PC-3 (cell line): ENCODE measurements around the gene LMOD1. TPM values are rescaled to one million over a fixed set of nuclear protein-coding genes. Genes with fewer than 3 reads are reported as not detected.
"Not testable (repeated sequence)": the region's sequence is repeated elsewhere in the genome, so short reads cannot be mapped to it uniquely, and the experiment has no call there.

ENCODE experiments used
- ATAC-seq: fragments of 200-7000 bp; cut with Tn5 transposase; 2 replicates; pipeline ENCODE4 v1.9.1; 2020; ENCODE audit warnings: mild to moderate bottlenecking, moderate library complexity
- BruUV-seq: library from RNA; stranded (reverse); fragments of 400-500 nt; replicated peaks from 2 replicates; lab custom pipeline; 2021; lab: Mats Ljungman, UMichigan
- CTCF ChIA-PET: fragments of 300-600 bp; sonication (Branson Sonifier 250); formaldehyde crosslinking; loops from one replicate; lab custom pipeline; 2022; ENCODE audit warnings: antibody characterized with exemption; lab: Charles Lee
- POLR2A ChIA-PET: fragments of 300-600 bp; sonication (Branson Sonifier 250); formaldehyde crosslinking; loops from one replicate; lab custom pipeline; 2022; ENCODE audit warnings: antibody characterized with exemption; ENCODE audit not compliant: unreplicated experiment; lab: Charles Lee
- DNase-seq: peaks from one replicate; pipeline ENCODE4 v3.0.0-alpha.2; 2015
- H2AFZ ChIP-seq: fragments of 300-600 bp; sonication (generic); 2 replicates; pipeline ENCODE4 v1.6.0; 2016; ENCODE audit warnings: antibody characterized with exemption, low read length
- H3F3A ChIP-seq: fragments of 300-600 bp; sonication (generic); one replicate; pipeline ENCODE4 v1.6.0; 2017; ENCODE audit warnings: antibody characterized with exemption, low read length, control low read depth, mild to moderate bottlenecking; ENCODE audit not compliant: unreplicated experiment
- H3K27ac ChIP-seq: fragments of 300-600 bp; sonication (generic); 2 replicates; pipeline ENCODE4 v1.5.1; 2016; ENCODE audit warnings: mild to moderate bottlenecking, low read length
- H3K27me3 ChIP-seq: fragments of 300-600 bp; sonication (generic); 2 replicates; pipeline ENCODE4 v1.6.1; 2016; ENCODE audit warnings: low read length, mixed read lengths
- H3K36me3 ChIP-seq: fragments of 300-600 bp; sonication (generic); 2 replicates; pipeline ENCODE4 v1.6.1; 2016; ENCODE audit warnings: low read depth, mixed run types, low read length, mixed read lengths
- H3K4me1 ChIP-seq: fragments of 300-600 bp; sonication (generic); 2 replicates; pipeline ENCODE4 v1.5.1; 2016; ENCODE audit warnings: low read length; ENCODE audit not compliant: insufficient read depth
- H3K4me2 ChIP-seq: fragments of 300-600 bp; sonication (generic); 2 replicates; pipeline ENCODE4 v1.6.0; 2016; ENCODE audit warnings: low read length
- H3K4me3 ChIP-seq: fragments of 300-600 bp; sonication (generic); 2 replicates; pipeline ENCODE4 v1.5.1; 2016; ENCODE audit warnings: mild to moderate bottlenecking, low read length, mixed read lengths
- H3K79me2 ChIP-seq: fragments of 300-600 bp; sonication (generic); 2 replicates; pipeline ENCODE4 v1.6.1; 2017; ENCODE audit warnings: low read length, mixed read lengths
- H3K9ac ChIP-seq: fragments of 300-600 bp; sonication (generic); 2 replicates; pipeline ENCODE4 v1.6.0; 2016; ENCODE audit warnings: mild to moderate bottlenecking, low read length
- H3K9me2 ChIP-seq: fragments of 300-600 bp; sonication (generic); replicated peaks from 2 replicates; pipeline ENCODE4 v1.6.1; 2016; ENCODE audit warnings: mixed run types, low read length, mixed read lengths
- H3K9me3 ChIP-seq: fragments of 300-600 bp; sonication (generic); 2 replicates; pipeline ENCODE4 v1.6.1; 2016; ENCODE audit warnings: low read length, mixed read lengths
- H4K20me1 ChIP-seq: fragments of 300-600 bp; sonication (generic); 2 replicates; pipeline ENCODE4 v1.6.1; 2016; ENCODE audit warnings: low read length, mixed read lengths
- CTCF ChIP-seq: fragments of 300-600 bp; sonication (generic); conservative IDR thresholded peaks from 2 replicates; pipeline ENCODE4 v1.5.1; 2017; ENCODE audit warnings: antibody characterized with exemption, low read depth, mild to moderate bottlenecking, low read length
- EZH2 ChIP-seq: fragments of 300-600 bp; sonication (generic); IDR thresholded peaks from one replicate; pipeline ENCODE4 v1.6.1; 2017; ENCODE audit warnings: antibody characterized with exemption, mild to moderate bottlenecking, low read length; ENCODE audit not compliant: unreplicated experiment
- EZH2phosphoT487 ChIP-seq: fragments of 300-600 bp; sonication (generic); IDR thresholded peaks from 2 replicates; pipeline ENCODE4 v1.6.1; 2018; ENCODE audit warnings: mild to moderate bottlenecking, antibody characterized with exemption, low read length, borderline replicate concordance
- intact Hi-C: fragments of 100-400 bp; cut with micrococcal nuclease; formaldehyde crosslinking; loops from 2 replicates; pipeline ENCODE4 v1.9.0; 2023
- total RNA-seq: library from RNA; depleted of rRNA; stranded (reverse); fragments of >200 nt; gene quantifications from 2 replicates; pipeline ENCODE4 v1.2.3, GENCODE V29; 2014

LMOD1 gene
- total RNA-seq, 1 experiment from 2014 or later = 0.07 TPM

GRCh38 chr1:201944002-201944401, 2.3 kb downstream of the LMOD1 start:
- no peak overlapping the region for H3K4me3 ChIP-seq
- no peaks in the 10 kb centered on the region for H3F3A ChIP-seq
- H3K9me2 ChIP-seq = no peaks in the 10 kb centered on the region
- ATAC-seq (no peak), DNase-seq (no peak)
- no peaks in the 10 kb centered on the region; the same call in 1 of the 2 replicates for H3K4me1 ChIP-seq
- no peak overlapping the region for H3K27ac ChIP-seq
- intact Hi-C loops = no loop called here
- H3K9me3 ChIP-seq = no peaks in the 10 kb centered on the region
- ChIA-PET CTCF (no interaction called here), POLR2A (no interaction called here)
- H3K79me2 ChIP-seq = no peaks in the 10 kb centered on the region
- no peaks in the 10 kb centered on the region for H3K27me3 ChIP-seq
- no peaks in the 10 kb centered on the region for H3K36me3 ChIP-seq
- H2AFZ ChIP-seq = no peak overlapping the region
- TF ChIP-seq EZH2 = no peak
- TF ChIP-seq CTCF = no peak
- no peak for TF ChIP-seq EZH2phosphoT487
- H4K20me1 ChIP-seq = no peaks in the 10 kb centered on the region
- BruUV-seq = no TSS peak
- no peak overlapping the region for H3K9ac ChIP-seq
- H3K4me2 ChIP-seq = no peak overlapping the region

- TF ChIP-seq CTCF (no peak), EZH2 (no peak), EZH2phosphoT487 (no peak)
- no peaks in the 10 kb centered on the region for H4K20me1 ChIP-seq
- no peaks in the 10 kb centered on the region for H3K9me2 ChIP-seq
- no TSS peak for BruUV-seq
- DNase-seq (no peak), ATAC-seq (no peak)
- H2AFZ ChIP-seq = no peak overlapping the region
- H3K4me1 ChIP-seq = peaks cover 6% of the 10 kb centered on the region; the same call in 1 of the 2 replicates
- POLR2A ChIA-PET = no interaction called here
- H3K36me3 ChIP-seq = no peaks in the 10 kb centered on the region
- H3K79me2 ChIP-seq = no peaks in the 10 kb centered on the region
- H3K4me2 ChIP-seq = no peak overlapping the region
- no peaks in the 10 kb centered on the region for H3K27me3 ChIP-seq
- CTCF ChIA-PET = no interaction called here
- H3F3A ChIP-seq = no peaks in the 10 kb centered on the region
- no peak overlapping the region for H3K9ac ChIP-seq
- intact Hi-C loops = no loop called here
- H3K27ac ChIP-seq = no peak overlapping the region
- no peaks in the 10 kb centered on the region for H3K9me3 ChIP-seq
- no peak overlapping the region for H3K4me3 ChIP-seq
Observed at GRCh38 chr1:201942129-201942495, 4.2 kb downstream of the LMOD1 start.

- no peak for TF ChIP-seq EZH2phosphoT487
- no peak for TF ChIP-seq CTCF
- no peak for TF ChIP-seq EZH2
- no peak for DNase-seq
- ATAC-seq = no peak
- Histone ChIP-seq H3K4me2 (no peak overlapping the region), H3K79me2 (no peaks in the 10 kb centered on the region), H3K4me1 (peaks cover 6% of the 10 kb centered on the region; the same call in 1 of the 2 replicates), H4K20me1 (no peaks in the 10 kb centered on the region), H3F3A (no peaks in the 10 kb centered on the region), H2AFZ (no peak overlapping the region), H3K9me2 (no peaks in the 10 kb centered on the region), H3K9me3 (no peaks in the 10 kb centered on the region), H3K36me3 (no peaks in the 10 kb centered on the region), H3K27ac (no peak overlapping the region), H3K27me3 (no peaks in the 10 kb centered on the region), H3K9ac (no peak overlapping the region), H3K4me3 (no peak overlapping the region)
- ChIA-PET CTCF (no interaction called here), POLR2A (interaction anchor here (0.6 kb wide), 1 partner anchor 59 kb away, joined by 3 read pairs; no protein-coding TSS in a partner anchor)
- intact Hi-C loops = no loop called here
- BruUV-seq = no TSS peak
Observed at GRCh38 chr1:201941420-201942128, 4.8 kb downstream of the LMOD1 start.

- H3K27me3 ChIP-seq, H3K4me1 ChIP-seq, H3K36me3 ChIP-seq, H3K9ac ChIP-seq, DNase-seq, H3K9me2 ChIP-seq, H4K20me1 ChIP-seq, H3K27ac ChIP-seq, H2AFZ ChIP-seq, H3K4me2 ChIP-seq, intact Hi-C loops, H3K4me3 ChIP-seq, POLR2A ChIA-PET, CTCF ChIA-PET, H3K9me3 ChIP-seq, H3F3A ChIP-seq, ATAC-seq, H3K79me2 ChIP-seq, BruUV-seq: not testable (repeated sequence)
Observed at GRCh38 chr1:201940316-201940715, 6.0 kb downstream of the LMOD1 start.
